Ishikawa (cell line): ENCODE data around the gene TAS1R1.

Source experiments
- CEBPB ChIP-seq: IDR thresholded peaks from 2 replicates; pipeline ENCODE4 v1.6.1; 2012
- EGR1 ChIP-seq: IDR thresholded peaks from 2 replicates; pipeline ENCODE4 v1.6.1; 2012
- EP300 ChIP-seq: IDR thresholded peaks from 2 replicates; pipeline ENCODE4 v1.6.1; 2012; ENCODE audit warnings: borderline replicate concordance
- MAX ChIP-seq: IDR thresholded peaks from 2 replicates; pipeline ENCODE4 v1.6.1; 2012
- RAD21 ChIP-seq: IDR thresholded peaks from 2 replicates; pipeline ENCODE4 v1.6.1; 2012; ENCODE audit warnings: low read depth
- TAF1 ChIP-seq: IDR thresholded peaks from 2 replicates; pipeline ENCODE4 v1.6.1; 2012; ENCODE audit warnings: low read depth, mild to moderate bottlenecking
- TF ChIP-seq, protein P1 (sequence below): IDR thresholded peaks from 2 replicates; pipeline ENCODE4 v1.6.1; 2012; ENCODE audit warnings: low read depth, mild to moderate bottlenecking

DNA sequence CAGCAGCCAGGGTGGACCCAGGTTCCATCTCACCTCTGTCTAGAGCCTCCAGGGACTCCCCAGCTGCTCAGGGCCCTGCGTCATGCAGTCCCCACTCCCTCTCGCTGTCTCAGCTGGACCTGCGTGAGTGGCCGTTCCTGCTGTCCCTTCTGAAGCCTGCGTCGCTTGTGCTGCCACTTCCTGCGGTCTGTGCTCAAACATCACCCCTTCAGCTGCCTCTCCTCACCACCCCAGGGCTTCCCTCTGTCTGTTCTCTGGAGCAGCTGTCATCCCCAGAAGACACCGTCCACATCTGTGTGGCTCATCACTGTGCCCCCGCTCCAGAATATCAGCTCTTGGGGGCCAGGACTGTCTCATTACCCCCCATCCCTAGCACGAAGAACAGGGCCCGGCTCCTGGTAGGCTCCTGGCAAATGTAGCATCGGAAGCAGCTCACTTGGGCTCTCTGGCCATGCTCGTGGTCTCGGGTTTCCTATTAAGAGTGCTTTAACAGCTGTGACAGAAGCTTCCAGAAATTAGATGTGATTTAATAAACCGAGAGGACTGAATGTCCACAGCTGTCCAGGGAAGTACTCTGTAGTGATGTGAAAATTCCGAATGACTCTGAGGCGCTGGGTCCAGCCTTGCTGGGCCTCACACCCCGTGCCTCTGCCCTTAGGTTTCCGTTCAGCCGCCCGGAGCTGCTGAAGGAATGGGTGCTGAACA lies 72.9 kb downstream of the TAS1R1 start:
- TF ChIP-seq, protein P1, sequence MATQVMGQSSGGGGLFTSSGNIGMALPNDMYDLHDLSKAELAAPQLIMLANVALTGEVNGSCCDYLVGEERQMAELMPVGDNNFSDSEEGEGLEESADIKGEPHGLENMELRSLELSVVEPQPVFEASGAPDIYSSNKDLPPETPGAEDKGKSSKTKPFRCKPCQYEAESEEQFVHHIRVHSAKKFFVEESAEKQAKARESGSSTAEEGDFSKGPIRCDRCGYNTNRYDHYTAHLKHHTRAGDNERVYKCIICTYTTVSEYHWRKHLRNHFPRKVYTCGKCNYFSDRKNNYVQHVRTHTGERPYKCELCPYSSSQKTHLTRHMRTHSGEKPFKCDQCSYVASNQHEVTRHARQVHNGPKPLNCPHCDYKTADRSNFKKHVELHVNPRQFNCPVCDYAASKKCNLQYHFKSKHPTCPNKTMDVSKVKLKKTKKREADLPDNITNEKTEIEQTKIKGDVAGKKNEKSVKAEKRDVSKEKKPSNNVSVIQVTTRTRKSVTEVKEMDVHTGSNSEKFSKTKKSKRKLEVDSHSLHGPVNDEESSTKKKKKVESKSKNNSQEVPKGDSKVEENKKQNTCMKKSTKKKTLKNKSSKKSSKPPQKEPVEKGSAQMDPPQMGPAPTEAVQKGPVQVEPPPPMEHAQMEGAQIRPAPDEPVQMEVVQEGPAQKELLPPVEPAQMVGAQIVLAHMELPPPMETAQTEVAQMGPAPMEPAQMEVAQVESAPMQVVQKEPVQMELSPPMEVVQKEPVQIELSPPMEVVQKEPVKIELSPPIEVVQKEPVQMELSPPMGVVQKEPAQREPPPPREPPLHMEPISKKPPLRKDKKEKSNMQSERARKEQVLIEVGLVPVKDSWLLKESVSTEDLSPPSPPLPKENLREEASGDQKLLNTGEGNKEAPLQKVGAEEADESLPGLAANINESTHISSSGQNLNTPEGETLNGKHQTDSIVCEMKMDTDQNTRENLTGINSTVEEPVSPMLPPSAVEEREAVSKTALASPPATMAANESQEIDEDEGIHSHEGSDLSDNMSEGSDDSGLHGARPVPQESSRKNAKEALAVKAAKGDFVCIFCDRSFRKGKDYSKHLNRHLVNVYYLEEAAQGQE: no peak
- TF ChIP-seq MAX (no peak), TAF1 (no peak), EP300 (no peak), RAD21 (no peak), EGR1 (no peak), CEBPB (no peak)
